ENCODE results near the gene PPP4R3C. TPM values are rescaled to one million over a fixed set of nuclear protein-coding genes. Genes with fewer than 3 reads are reported as not detected.
A peak's percentile ranks its signal among the peaks of the same experiment; 100 is the strongest.
"Not testable (repeated sequence)": the region's sequence is repeated elsewhere in the genome, so short reads cannot be mapped to it uniquely, and the experiment has no call there.

PPP4R3C gene
- total RNA-seq, 1 donor from 2014 or later, result not detected

- H3K27ac ChIP-seq (replicated peaks), result no peak overlapping the region
- TF ChIP-seq CTCF (IDR thresholded peaks at IDR 0.05; ENCODE audit: borderline replicate concordance), result no peak
- intact Hi-C loops (cut with micrococcal nuclease), result no loop called here
- no peaks in the 10 kb centered on the region for H3K4me1 ChIP-seq
- peaks cover 9% of the 10 kb centered on the region for H3K9me3 ChIP-seq (replicated peaks)
- no peaks in the 10 kb centered on the region for H3K27me3 ChIP-seq (ENCODE audit: low read depth)
- no peak for DNase-seq
- H3K36me3 ChIP-seq, result no peaks in the 10 kb centered on the region
- no peak overlapping the region for H3K4me3 ChIP-seq
Measured at GRCh38 chrX:27446423-27446822, 16.7 kb downstream of the PPP4R3C start.

- H3K4me3 ChIP-seq, result no peak overlapping the region
- no peak overlapping the region for H3K27ac ChIP-seq (replicated peaks)
- intact Hi-C loops (cut with micrococcal nuclease), result no loop called here
- TF ChIP-seq CTCF (IDR thresholded peaks at IDR 0.05; ENCODE audit: borderline replicate concordance), result no peak
- no peaks in the 10 kb centered on the region for H3K36me3 ChIP-seq
- DNase-seq, result no peak
- peaks cover 9% of the 10 kb centered on the region for H3K9me3 ChIP-seq (replicated peaks)
- no peaks in the 10 kb centered on the region for H3K27me3 ChIP-seq (ENCODE audit: low read depth)
- H3K4me1 ChIP-seq, result no peaks in the 10 kb centered on the region
Measured at GRCh38 chrX:27445438-27445837, 17.7 kb downstream of the PPP4R3C start.

GRCh38 chrX:27444093-27444908, 18.8 kb downstream of the PPP4R3C start:
- no peak overlapping the region for H3K27ac ChIP-seq (replicated peaks)
- TF ChIP-seq CTCF (IDR thresholded peaks at IDR 0.05; ENCODE audit: borderline replicate concordance), result no peak
- H3K36me3 ChIP-seq, result no peaks in the 10 kb centered on the region
- H3K4me1 ChIP-seq, result no peaks in the 10 kb centered on the region
- H3K9me3 ChIP-seq (replicated peaks), result peaks cover 9% of the 10 kb centered on the region
- intact Hi-C loops (cut with micrococcal nuclease), result no loop called here
- no peaks in the 10 kb centered on the region for H3K27me3 ChIP-seq (ENCODE audit: low read depth)
- no peak overlapping the region for H3K4me3 ChIP-seq
- DNase-seq, result no peak

GRCh38 chrX:27442392-27442791, 20.7 kb downstream of the PPP4R3C start:
- H3K4me1 ChIP-seq; H3K4me3 ChIP-seq; intact Hi-C loops (cut with micrococcal nuclease); H3K27me3 ChIP-seq (ENCODE audit: low read depth); H3K9me3 ChIP-seq (replicated peaks); H3K36me3 ChIP-seq; DNase-seq; H3K27ac ChIP-seq (replicated peaks): not testable (repeated sequence)

GRCh38 chrX:27439771-27440170, 23.4 kb downstream of the PPP4R3C start:
- peaks cover 9% of the 10 kb centered on the region for H3K9me3 ChIP-seq (replicated peaks)
- no peaks in the 10 kb centered on the region for H3K4me1 ChIP-seq
- H3K27me3 ChIP-seq (ENCODE audit: low read depth), result no peaks in the 10 kb centered on the region
- intact Hi-C loops (cut with micrococcal nuclease), result no loop called here
- no peaks in the 10 kb centered on the region for H3K36me3 ChIP-seq
- no peak for TF ChIP-seq CTCF (IDR thresholded peaks at IDR 0.05; ENCODE audit: borderline replicate concordance)
- peak overlapping the region; percentile 36 for H3K27ac ChIP-seq (replicated peaks)
- H3K4me3 ChIP-seq, result no peak overlapping the region
- DNase-seq, result no peak

GRCh38 chrX:27438937-27439336, 24.2 kb downstream of the PPP4R3C start:
- no peaks in the 10 kb centered on the region for H3K36me3 ChIP-seq
- H3K9me3 ChIP-seq (replicated peaks), result peaks cover 2% of the 10 kb centered on the region
- DNase-seq, result no peak
- peak overlapping the region; percentile 36 for H3K27ac ChIP-seq (replicated peaks)
- intact Hi-C loops (cut with micrococcal nuclease), result no loop called here
- H3K4me3 ChIP-seq, result no peak overlapping the region
- H3K27me3 ChIP-seq (ENCODE audit: low read depth), result no peaks in the 10 kb centered on the region
- no peaks in the 10 kb centered on the region for H3K4me1 ChIP-seq
- no peak for TF ChIP-seq CTCF (IDR thresholded peaks at IDR 0.05; ENCODE audit: borderline replicate concordance)
